ENCODE measurements around the gene GIPC1.
"Not testable (repeated sequence)": the region's sequence is repeated elsewhere in the genome, so short reads cannot be mapped to it uniquely, and the experiment has no call there.

The GIPC1 gene

GRCh38 chr19:14470031-14470876 lies 25.7 kb downstream of the GIPC1 start:
- DNase-seq (ENCODE audit: low read depth), result no peak
- no peak for TF ChIP-seq CTCF (IDR thresholded peaks at IDR 0.05; ENCODE audit: insufficient read depth, low read depth, low read length, missing control alignments)
- no peak overlapping the region for H3K4me3 ChIP-seq (ENCODE audit: low read depth, low read length)

DNA sequence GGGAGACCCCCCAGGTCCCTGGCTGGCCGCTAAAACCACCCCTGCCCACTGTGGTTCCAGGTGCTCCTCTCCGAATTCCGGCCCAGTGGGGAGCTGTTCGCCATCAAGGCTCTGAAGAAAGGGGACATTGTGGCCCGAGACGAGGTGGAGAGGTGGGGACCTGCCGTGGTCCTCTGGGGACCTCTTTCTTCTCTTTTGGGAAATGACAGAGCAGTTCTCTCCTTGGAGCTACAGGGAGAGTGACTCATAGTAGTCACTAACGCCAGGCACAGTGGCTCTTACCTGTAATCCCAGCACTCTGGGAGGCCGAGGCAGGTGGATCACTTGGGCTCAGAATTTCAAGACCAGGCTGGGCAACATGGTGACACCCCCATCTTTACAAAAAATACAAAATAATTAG lies 28.1 kb downstream of the GIPC1 start:
- no peak overlapping the region for H3K4me3 ChIP-seq (ENCODE audit: low read depth, low read length)
- no peak for TF ChIP-seq CTCF (IDR thresholded peaks at IDR 0.05; ENCODE audit: insufficient read depth, low read depth, low read length, missing control alignments)
- no peak for DNase-seq (ENCODE audit: low read depth)

DNA sequence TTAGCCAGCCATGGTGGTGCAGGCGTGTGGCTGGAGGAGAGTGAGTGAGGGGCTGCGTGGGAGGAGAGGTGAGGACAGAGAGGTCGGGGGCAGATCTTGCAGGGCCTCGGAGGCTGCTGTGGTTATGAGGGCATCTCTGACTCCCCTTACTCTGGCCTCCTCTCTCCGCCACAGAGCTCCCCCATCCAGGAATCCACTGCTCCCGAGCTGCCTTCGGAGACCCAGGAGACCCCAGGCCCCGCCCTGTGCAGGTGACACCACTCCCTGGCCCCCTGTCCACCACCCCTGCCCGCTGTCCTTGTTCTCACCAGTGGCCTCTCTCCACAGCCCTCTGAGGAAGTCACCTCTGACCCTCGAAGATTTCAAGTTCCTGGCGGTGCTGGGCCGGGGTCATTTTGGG lies 28.5 kb downstream of the GIPC1 start:
- no peak overlapping the region for H3K4me3 ChIP-seq (ENCODE audit: low read depth, low read length)
- no peak for DNase-seq (ENCODE audit: low read depth)
- no peak for TF ChIP-seq CTCF (IDR thresholded peaks at IDR 0.05; ENCODE audit: insufficient read depth, low read depth, low read length, missing control alignments)

GRCh38 chr19:14463747-14464146 lies 32.2 kb downstream of the GIPC1 start:
- H3K4me3 ChIP-seq (ENCODE audit: low read depth, low read length), result no peak overlapping the region
- DNase-seq (ENCODE audit: low read depth), result no peak
- no peak for TF ChIP-seq CTCF (IDR thresholded peaks at IDR 0.05; ENCODE audit: insufficient read depth, low read depth, low read length, missing control alignments)

DNA sequence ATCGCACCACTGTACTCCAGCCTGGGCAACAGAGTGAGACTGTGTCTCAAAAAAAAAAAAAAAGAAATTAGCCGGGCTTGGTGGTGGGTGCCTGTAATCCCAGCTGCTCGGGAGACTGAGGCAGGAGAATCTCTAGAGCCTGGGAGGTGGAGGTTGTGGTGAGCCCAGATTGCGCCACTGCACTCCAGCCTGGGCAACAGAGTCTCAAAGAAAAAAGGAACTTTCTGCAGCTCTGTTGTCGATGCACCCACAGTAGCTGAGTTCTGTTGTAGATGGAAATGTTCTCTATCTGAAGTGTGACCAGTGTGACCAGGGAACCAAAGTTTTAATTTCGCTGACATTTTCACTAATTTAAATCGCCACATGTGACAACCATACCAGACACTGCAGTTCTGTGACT lies 33.5 kb downstream of the GIPC1 start:
- not testable (repeated sequence) for H3K4me3 ChIP-seq (ENCODE audit: low read depth, low read length); DNase-seq (ENCODE audit: low read depth)

GRCh38 chr19:14460935-14461334 lies 35.0 kb downstream of the GIPC1 start:
- no peak for TF ChIP-seq CTCF (IDR thresholded peaks at IDR 0.05; ENCODE audit: insufficient read depth, low read depth, low read length, missing control alignments)
- DNase-seq (ENCODE audit: low read depth), result no peak
- H3K4me3 ChIP-seq (ENCODE audit: low read depth, low read length), result no peak overlapping the region

DNA sequence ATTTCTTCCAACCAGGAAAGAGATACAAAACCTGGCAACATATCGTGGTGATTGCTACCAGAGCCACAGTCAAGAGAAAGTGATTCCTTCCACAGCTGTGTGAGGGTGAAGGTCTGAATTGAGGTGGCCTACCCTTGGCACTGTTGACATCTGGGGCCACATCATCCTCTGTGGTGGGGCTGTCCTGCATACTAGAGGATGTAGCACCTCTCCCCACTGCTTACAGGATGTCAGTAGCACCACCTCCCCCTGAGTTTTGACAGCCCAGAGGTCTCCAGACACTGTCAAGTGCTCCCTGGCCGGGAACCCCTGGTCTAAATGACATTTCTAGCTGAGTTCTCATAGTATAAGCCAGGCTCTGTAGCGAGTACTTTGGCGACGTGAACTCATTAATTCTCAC lies 36.2 kb downstream of the GIPC1 start:
- no peak overlapping the region for H3K4me3 ChIP-seq (ENCODE audit: low read depth, low read length)
- DNase-seq (ENCODE audit: low read depth), result no peak
- TF ChIP-seq CTCF (IDR thresholded peaks at IDR 0.05; ENCODE audit: insufficient read depth, low read depth, low read length, missing control alignments), result no peak

DNA sequence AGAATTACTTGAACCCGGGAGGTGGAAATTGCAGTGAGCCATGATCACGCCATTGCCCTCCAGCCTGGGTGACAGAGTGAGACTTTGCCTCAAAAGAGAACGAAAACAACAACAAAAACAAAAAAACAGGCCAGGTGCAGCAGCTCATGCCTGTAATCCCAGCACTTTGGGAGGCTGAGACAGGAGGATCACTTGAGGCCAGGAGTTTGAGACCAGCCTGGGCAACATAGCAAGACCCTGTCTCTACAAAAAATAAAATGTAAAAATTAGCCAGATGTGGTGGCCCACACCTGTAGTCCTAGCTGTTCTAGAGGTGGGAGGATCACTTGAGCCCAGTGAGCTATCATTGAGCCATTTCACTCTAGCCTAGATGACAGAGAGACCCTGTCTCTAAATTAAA lies 43.6 kb downstream of the GIPC1 start:
- DNase-seq (ENCODE audit: low read depth); H3K4me3 ChIP-seq (ENCODE audit: low read depth, low read length): not testable (repeated sequence)

Measured in GM12865 (cell line).